ENCODE results near the gene IL12B. TPM values are rescaled to one million over a fixed set of nuclear protein-coding genes. Genes with fewer than 3 reads are reported as not detected.
"Not testable (repeated sequence)": the region's sequence is repeated elsewhere in the genome, so short reads cannot be mapped to it uniquely, and the experiment has no call there.

The IL12B gene
- not detected in 2 replicates for total RNA-seq

GRCh38 chr5:159330131-159330800 is at the start of gene IL12B:
TSS of gene IL12B (minus strand) at chr5:159330487. CDS start at chr5:159326782, 3,705 bp downstream.
- Histone ChIP-seq H3K79me2 (ENCODE audit: insufficient read depth, low read length) (no peaks in the 10 kb centered on the region), H2AFZ (ENCODE audit: low read length) (no peak within 1 kb of the TSS), H4K20me1 (ENCODE audit: insufficient read depth, low read length) (no peaks in the 10 kb centered on the region), H3K36me3 (ENCODE audit: insufficient read depth, low read length) (no peaks in the 10 kb centered on the region), H3K27me3 (ENCODE audit: insufficient read depth, low read length) (no peaks in the 10 kb centered on the region), H3K4me1 (ENCODE audit: insufficient read depth, low read length) (peaks cover 5% of the 10 kb centered on the region), H3K4me3 (ENCODE audit: insufficient read depth, low read length) (peak within 1 kb of the TSS; percentile 74), H3K4me2 (ENCODE audit: insufficient read depth, low read length) (peak within 1 kb of the TSS; percentile 88), H3K9me3 (ENCODE audit: low read depth, low read length) (no peaks in the 10 kb centered on the region), H3K27ac (ENCODE audit: low read depth, low read length) (no peak within 1 kb of the TSS)
- DNase-seq (ENCODE audit: insufficient read length, low spot score, missing footprints), result peak; percentile 65
- no peak for TF ChIP-seq CTCF (IDR thresholded peaks at IDR 0.05; ENCODE audit: extremely low read depth, low read depth, low read length)

DNA sequence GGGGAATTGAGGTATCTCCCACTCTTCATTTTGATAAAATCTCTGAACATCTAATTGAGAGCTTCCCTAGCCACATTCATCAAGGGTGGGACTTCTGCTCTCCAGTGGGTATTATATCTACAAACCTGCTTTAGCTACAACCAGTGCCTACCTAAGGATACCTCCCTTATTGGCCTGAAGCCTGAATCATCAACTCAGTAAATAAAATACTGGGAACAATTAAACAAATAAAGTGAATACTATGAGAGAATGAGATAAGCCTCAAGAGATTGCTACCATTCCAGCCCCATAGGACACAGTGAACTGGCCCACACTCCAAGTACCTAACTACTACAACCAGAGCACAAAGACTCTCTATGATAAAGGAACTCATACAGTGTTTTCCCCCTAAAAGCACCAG is 47.4 kb upstream of the IL12B start:
- TF ChIP-seq CTCF (IDR thresholded peaks at IDR 0.05; ENCODE audit: extremely low read depth, low read depth, low read length), result no peak
- no peak overlapping the region for H3K4me3 ChIP-seq (ENCODE audit: insufficient read depth, low read length)

GRCh38 chr5:159367866-159368265 is 37.6 kb upstream of the IL12B start:
- H2AFZ ChIP-seq (ENCODE audit: low read length); H3K27ac ChIP-seq (ENCODE audit: low read depth, low read length); H3K4me3 ChIP-seq (ENCODE audit: insufficient read depth, low read length): not testable (repeated sequence)

More for the DNA sequence above, 47.4 kb upstream of the IL12B start:
- Histone ChIP-seq H3K9me3 (ENCODE audit: low read depth, low read length) (peaks cover 2% of the 10 kb centered on the region), H3K36me3 (ENCODE audit: insufficient read depth, low read length) (no peaks in the 10 kb centered on the region), H4K20me1 (ENCODE audit: insufficient read depth, low read length) (no peaks in the 10 kb centered on the region), H3K4me1 (ENCODE audit: insufficient read depth, low read length) (no peaks in the 10 kb centered on the region), H3K79me2 (ENCODE audit: insufficient read depth, low read length) (no peaks in the 10 kb centered on the region), H3K27me3 (ENCODE audit: insufficient read depth, low read length) (no peaks in the 10 kb centered on the region), H3K4me2 (ENCODE audit: insufficient read depth, low read length) (no peak overlapping the region), H3K27ac (ENCODE audit: low read depth, low read length) (no peak overlapping the region), H2AFZ (ENCODE audit: low read length) (no peak overlapping the region)
- no peak for DNase-seq (ENCODE audit: insufficient read length, low spot score, missing footprints)

GRCh38 chr5:159366776-159367175 is 36.5 kb upstream of the IL12B start:
- H2AFZ ChIP-seq (ENCODE audit: low read length); H3K27me3 ChIP-seq (ENCODE audit: insufficient read depth, low read length); H3K4me3 ChIP-seq (ENCODE audit: insufficient read depth, low read length); H3K9me3 ChIP-seq (ENCODE audit: low read depth, low read length); H3K79me2 ChIP-seq (ENCODE audit: insufficient read depth, low read length); DNase-seq (ENCODE audit: insufficient read length, low spot score, missing footprints); H3K27ac ChIP-seq (ENCODE audit: low read depth, low read length); H4K20me1 ChIP-seq (ENCODE audit: insufficient read depth, low read length); H3K36me3 ChIP-seq (ENCODE audit: insufficient read depth, low read length); H3K4me2 ChIP-seq (ENCODE audit: insufficient read depth, low read length); H3K4me1 ChIP-seq (ENCODE audit: insufficient read depth, low read length): not testable (repeated sequence)

More at GRCh38 chr5:159367866-159368265, 37.6 kb upstream of the IL12B start:
- DNase-seq (ENCODE audit: insufficient read length, low spot score, missing footprints); H4K20me1 ChIP-seq (ENCODE audit: insufficient read depth, low read length); H3K79me2 ChIP-seq (ENCODE audit: insufficient read depth, low read length); H3K9me3 ChIP-seq (ENCODE audit: low read depth, low read length); H3K36me3 ChIP-seq (ENCODE audit: insufficient read depth, low read length); H3K4me1 ChIP-seq (ENCODE audit: insufficient read depth, low read length); H3K27me3 ChIP-seq (ENCODE audit: insufficient read depth, low read length); H3K4me2 ChIP-seq (ENCODE audit: insufficient read depth, low read length): not testable (repeated sequence)

GRCh38 chr5:159362220-159362619 is 31.9 kb upstream of the IL12B start:
- no peak overlapping the region for H3K4me2 ChIP-seq (ENCODE audit: insufficient read depth, low read length)
- DNase-seq (ENCODE audit: insufficient read length, low spot score, missing footprints), result no peak
- no peaks in the 10 kb centered on the region for H4K20me1 ChIP-seq (ENCODE audit: insufficient read depth, low read length)
- no peaks in the 10 kb centered on the region for H3K79me2 ChIP-seq (ENCODE audit: insufficient read depth, low read length)
- H3K27ac ChIP-seq (ENCODE audit: low read depth, low read length), result no peak overlapping the region
- no peaks in the 10 kb centered on the region for H3K36me3 ChIP-seq (ENCODE audit: insufficient read depth, low read length)
- H3K4me3 ChIP-seq (ENCODE audit: insufficient read depth, low read length), result no peak overlapping the region
- no peaks in the 10 kb centered on the region for H3K4me1 ChIP-seq (ENCODE audit: insufficient read depth, low read length)
- H2AFZ ChIP-seq (ENCODE audit: low read length), result no peak overlapping the region
- no peak for TF ChIP-seq CTCF (IDR thresholded peaks at IDR 0.05; ENCODE audit: extremely low read depth, low read depth, low read length)
- H3K27me3 ChIP-seq (ENCODE audit: insufficient read depth, low read length), result no peaks in the 10 kb centered on the region
- no peaks in the 10 kb centered on the region for H3K9me3 ChIP-seq (ENCODE audit: low read depth, low read length)

DNA sequence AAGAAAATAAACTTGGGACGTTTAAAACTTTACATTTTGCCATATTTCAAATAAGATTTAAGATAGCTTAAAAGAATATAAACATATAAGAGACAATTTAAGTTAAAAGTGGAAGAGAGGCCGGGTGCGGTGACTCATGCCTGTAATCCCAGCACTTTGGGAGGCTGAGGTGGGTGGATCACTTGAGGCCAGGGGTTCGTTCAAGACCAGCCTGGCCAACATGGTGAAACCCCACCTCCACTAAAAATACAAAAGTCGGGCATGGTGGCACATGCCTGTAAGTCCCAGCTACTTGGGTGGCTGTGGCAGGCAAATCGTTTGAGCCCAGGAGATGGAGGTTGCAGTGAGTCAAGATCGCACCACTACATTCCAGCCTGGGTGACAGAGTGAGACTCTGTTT is 29.6 kb upstream of the IL12B start:
- H3K4me2 ChIP-seq (ENCODE audit: insufficient read depth, low read length); DNase-seq (ENCODE audit: insufficient read length, low spot score, missing footprints); H3K36me3 ChIP-seq (ENCODE audit: insufficient read depth, low read length); H4K20me1 ChIP-seq (ENCODE audit: insufficient read depth, low read length); H3K4me1 ChIP-seq (ENCODE audit: insufficient read depth, low read length); H3K4me3 ChIP-seq (ENCODE audit: insufficient read depth, low read length); H3K79me2 ChIP-seq (ENCODE audit: insufficient read depth, low read length); H2AFZ ChIP-seq (ENCODE audit: low read length); H3K27ac ChIP-seq (ENCODE audit: low read depth, low read length); H3K9me3 ChIP-seq (ENCODE audit: low read depth, low read length); H3K27me3 ChIP-seq (ENCODE audit: insufficient read depth, low read length): not testable (repeated sequence)

All from osteoblast (primary cell).